Umbilical cord (tissue), 2 donors: ENCODE measurements around the gene UQCRC1. TPM values are rescaled to one million over a fixed set of nuclear protein-coding genes. Genes with fewer than 3 reads are reported as not detected.

ENCODE experiments used
- DNase-seq: peaks from one replicate; pipeline ENCODE4 v3.0.0-alpha.2; 2015; ENCODE audit warnings: low spot score
- total RNA-seq: library from RNA; depleted of rRNA; stranded (reverse); fragments of >200 nt; gene quantifications from one replicate; pipeline ENCODE4 v1.2.3, GENCODE V29; 2014; ENCODE audit warnings: low replicate concordance; ENCODE audit not compliant: insufficient read depth

UQCRC1 gene
- total RNA-seq, 1 donor from 2014 or later, result 97.5 TPM

- DNase-seq, result peak; percentile 84
Observed at GRCh38 chr3:48599077-48599501, 10.4 kb downstream of the UQCRC1 start.

GRCh38 chr3:48598323-48599076 lies 10.9 kb downstream of the UQCRC1 start:
- peak; percentile 92 for DNase-seq

GRCh38 chr3:48597408-48597800 lies 12.0 kb downstream of the UQCRC1 start:
- DNase-seq, result no peak

GRCh38 chr3:48596676-48597407 lies 12.6 kb downstream of the UQCRC1 start:
- DNase-seq, result no peak

- no peak for DNase-seq
Observed at GRCh38 chr3:48596157-48596556, 13.3 kb downstream of the UQCRC1 start.

- DNase-seq, result peak; percentile 74
Observed at GRCh38 chr3:48595526-48596121, 13.8 kb downstream of the UQCRC1 start.

GRCh38 chr3:48595075-48595525 lies 14.3 kb downstream of the UQCRC1 start, which contains the start of gene COL7A1:
Gene COL7A1, minus strand, starts transcription at chr3:48595329. Its CDS starts 170 bp downstream, at chr3:48595159.
- DNase-seq, result peak; percentile 56

- DNase-seq, result peak; percentile 24
Observed at GRCh38 chr3:48594417-48595049, 14.9 kb downstream of the UQCRC1 start.

GRCh38 chr3:48593337-48593736 lies 16.1 kb downstream of the UQCRC1 start:
- DNase-seq, result no peak

- DNase-seq, result no peak
Observed at GRCh38 chr3:48592519-48593087, 16.8 kb downstream of the UQCRC1 start.

GRCh38 chr3:48591886-48592518 lies 17.4 kb downstream of the UQCRC1 start:
- DNase-seq, result no peak

GRCh38 chr3:48591436-48591835 lies 18.0 kb downstream of the UQCRC1 start:
- DNase-seq, result no peak

GRCh38 chr3:48588230-48588629 lies 21.2 kb downstream of the UQCRC1 start:
- DNase-seq, result no peak

- DNase-seq, result no peak
Observed at GRCh38 chr3:48587686-48588085, 21.8 kb downstream of the UQCRC1 start.

- DNase-seq, result no peak
Observed at GRCh38 chr3:48585411-48585810, 24.0 kb downstream of the UQCRC1 start.

- DNase-seq, result no peak
Observed at GRCh38 chr3:48584836-48585235, 24.6 kb downstream of the UQCRC1 start.

GRCh38 chr3:48581621-48582481 lies 27.6 kb downstream of the UQCRC1 start:
- no peak for DNase-seq

GRCh38 chr3:48576647-48577046 lies 32.8 kb downstream of the UQCRC1 start:
- no peak for DNase-seq

GRCh38 chr3:48575366-48575765 lies 34.1 kb downstream of the UQCRC1 start:
- no peak for DNase-seq

- no peak for DNase-seq
Observed at GRCh38 chr3:48573973-48574585, 35.4 kb downstream of the UQCRC1 start.
